GM18526 (cell line): ENCODE measurements around the gene C2orf81.
A peak's percentile ranks its signal among the peaks of the same experiment; 100 is the strongest.

ENCODE experiments used
- POLR2A ChIP-seq: IDR thresholded peaks from 3 replicates; pipeline ENCODE4 v1.6.1; 2011; ENCODE audit not compliant: insufficient read length; ENCODE audit errors: extremely low read depth

The C2orf81 gene

DNA sequence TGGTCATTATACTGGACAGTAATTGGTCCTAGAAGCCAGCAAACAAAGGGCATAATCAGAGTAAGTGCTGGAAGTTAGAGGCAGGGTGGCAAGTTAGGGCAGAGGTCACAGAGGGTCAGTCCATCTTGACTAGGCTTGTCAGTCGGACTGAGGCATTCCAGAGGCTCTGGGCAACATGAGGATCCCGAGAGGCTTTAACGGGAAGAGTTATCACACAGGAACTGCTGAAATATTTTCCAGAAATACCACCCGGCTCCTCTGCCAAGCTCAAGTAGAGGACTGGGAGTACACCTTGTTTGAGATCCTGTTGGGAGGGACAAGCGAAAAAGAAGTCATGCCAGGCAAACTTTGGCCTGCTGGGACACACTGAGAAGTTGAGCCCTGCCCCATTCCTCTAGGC is 13.7 kb downstream of the C2orf81 start:
- TF ChIP-seq POLR2A, result no peak

DNA sequence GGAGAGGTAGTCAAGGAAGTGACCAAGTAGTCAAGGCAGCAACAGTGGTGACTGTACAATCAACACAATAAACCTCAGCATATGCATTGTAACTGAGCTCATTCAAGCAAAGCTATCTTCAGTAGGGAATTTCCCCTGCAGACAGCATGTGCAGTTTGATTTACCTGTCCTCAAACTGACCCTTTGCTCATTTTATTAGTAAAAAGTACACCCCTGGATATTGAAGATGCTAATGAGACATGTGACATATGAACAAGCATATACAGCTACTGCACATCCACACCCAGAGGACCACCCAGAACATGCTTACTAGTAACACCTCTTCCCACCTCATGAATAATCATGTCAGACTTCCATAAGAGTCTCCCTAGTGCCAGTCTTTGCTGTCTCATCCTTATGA is 15.4 kb downstream of the C2orf81 start:
- TF ChIP-seq POLR2A, result no peak

- TF ChIP-seq POLR2A, result no peak
Observed at GRCh38 chr2:74401891-74402290, 19.5 kb downstream of the C2orf81 start.

GRCh38 chr2:74399785-74400184 is 21.6 kb downstream of the C2orf81 start:
- TF ChIP-seq POLR2A, result no peak

DNA sequence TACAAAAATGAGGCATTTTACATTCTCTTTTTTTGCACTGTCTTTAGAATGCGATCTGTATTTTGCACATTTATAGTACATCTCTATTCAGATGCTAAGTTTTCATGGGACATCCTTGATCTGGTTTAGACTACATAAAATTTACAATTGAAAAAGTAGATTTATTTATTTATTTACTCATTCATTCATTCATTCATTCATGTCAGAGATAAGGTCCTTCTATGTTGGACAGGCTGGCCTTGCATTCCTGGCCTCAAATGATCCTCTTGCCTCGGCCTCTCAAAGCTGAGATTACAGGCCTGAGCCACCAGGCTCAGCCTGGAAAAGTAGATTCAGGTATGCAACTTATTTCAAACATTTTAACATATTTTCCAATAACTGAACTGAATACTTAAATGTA is 25.3 kb downstream of the C2orf81 start:
- TF ChIP-seq POLR2A, result no peak

- no peak for TF ChIP-seq POLR2A
Observed at GRCh38 chr2:74393525-74393924, 27.9 kb downstream of the C2orf81 start.

DNA sequence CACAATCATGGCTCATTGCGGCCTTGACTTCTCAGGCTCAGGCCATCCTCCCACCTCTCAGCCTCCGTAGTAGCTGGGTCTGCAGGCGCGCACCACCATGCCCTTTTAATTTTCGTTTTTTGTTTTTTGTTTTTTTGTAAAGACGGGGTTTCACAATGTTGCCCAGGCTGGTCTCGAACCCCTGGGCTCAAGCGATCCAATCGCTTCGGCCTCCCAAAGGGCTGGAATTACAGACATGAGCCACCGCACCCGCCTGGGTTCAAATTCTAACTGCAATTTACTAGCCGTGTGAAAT is 29.0 kb downstream of the C2orf81 start:
- TF ChIP-seq POLR2A, result no peak

DNA sequence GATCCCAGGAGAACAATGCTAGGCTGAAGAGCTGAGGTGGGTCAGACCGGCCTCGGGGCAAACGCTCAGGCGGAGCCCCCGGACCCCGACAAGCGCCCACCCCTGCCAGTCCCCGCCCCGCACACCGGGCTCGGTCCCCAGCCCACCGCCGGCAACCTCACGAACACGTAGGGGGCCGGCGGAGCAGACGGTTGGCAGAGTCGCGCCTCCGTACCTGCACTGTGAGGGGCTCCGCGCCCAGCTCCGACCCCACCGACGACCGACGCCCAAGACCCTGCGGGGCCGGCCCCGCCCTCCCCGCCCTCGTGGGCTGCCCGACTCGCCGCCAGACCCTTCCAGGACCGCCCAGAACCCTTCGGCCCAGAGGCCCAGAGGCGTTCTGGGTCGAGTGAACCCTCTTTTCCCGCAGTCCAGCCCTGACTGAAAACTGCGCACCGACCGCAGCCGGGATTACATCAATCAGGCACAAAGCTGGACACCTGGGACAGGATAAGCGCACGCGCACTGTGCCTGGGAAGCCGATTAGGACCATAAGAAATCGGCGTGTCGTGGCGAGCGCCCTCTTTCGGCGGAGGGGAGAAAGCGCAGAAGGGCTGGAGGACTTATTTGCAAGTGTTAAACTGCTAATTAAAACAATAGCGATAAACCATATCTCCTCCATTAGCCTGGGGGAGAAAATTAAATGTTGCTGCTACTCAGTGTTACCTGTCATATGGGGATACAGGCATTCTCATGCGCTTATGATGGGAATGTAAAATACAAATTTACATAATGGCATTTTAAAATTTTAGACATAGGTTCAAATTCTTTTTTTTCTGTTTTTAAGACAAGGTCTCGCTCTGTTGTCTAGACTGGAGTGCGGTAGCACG is 29.6 kb downstream of the C2orf81 start:
- TF ChIP-seq POLR2A, result peak; percentile 77

DNA sequence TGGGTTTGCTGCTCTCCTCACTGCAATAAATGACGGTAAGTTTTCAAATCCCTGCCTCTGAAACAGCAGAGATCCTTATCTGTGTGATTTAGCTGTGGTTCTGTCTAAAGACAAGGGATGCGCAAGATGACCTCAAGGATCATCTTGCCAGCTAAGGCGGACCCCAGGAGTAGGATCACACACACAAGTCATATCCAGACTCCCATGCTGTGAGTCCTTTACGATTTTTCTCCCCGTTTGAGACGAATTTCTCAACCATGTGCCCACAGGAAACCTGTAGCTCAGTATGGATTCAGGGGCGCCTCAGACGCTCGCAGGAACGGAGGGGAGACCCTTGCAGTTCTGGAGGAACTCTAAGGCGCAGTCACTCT is 30.2 kb downstream of the C2orf81 start:
- no peak for TF ChIP-seq POLR2A

GRCh38 chr2:74390606-74391005 is 30.8 kb downstream of the C2orf81 start:
- no peak for TF ChIP-seq POLR2A

- TF ChIP-seq POLR2A, result no peak
Observed at GRCh38 chr2:74387346-74387745, 34.1 kb downstream of the C2orf81 start.

- TF ChIP-seq POLR2A, result no peak
Observed at GRCh38 chr2:74385396-74385795, 36.0 kb downstream of the C2orf81 start.

GRCh38 chr2:74384051-74384450 is 37.4 kb downstream of the C2orf81 start:
- TF ChIP-seq POLR2A, result no peak

GRCh38 chr2:74383254-74383653 is 38.2 kb downstream of the C2orf81 start:
- TF ChIP-seq POLR2A, result no peak

GRCh38 chr2:74381751-74382150 is 39.7 kb downstream of the C2orf81 start:
- no peak for TF ChIP-seq POLR2A

DNA sequence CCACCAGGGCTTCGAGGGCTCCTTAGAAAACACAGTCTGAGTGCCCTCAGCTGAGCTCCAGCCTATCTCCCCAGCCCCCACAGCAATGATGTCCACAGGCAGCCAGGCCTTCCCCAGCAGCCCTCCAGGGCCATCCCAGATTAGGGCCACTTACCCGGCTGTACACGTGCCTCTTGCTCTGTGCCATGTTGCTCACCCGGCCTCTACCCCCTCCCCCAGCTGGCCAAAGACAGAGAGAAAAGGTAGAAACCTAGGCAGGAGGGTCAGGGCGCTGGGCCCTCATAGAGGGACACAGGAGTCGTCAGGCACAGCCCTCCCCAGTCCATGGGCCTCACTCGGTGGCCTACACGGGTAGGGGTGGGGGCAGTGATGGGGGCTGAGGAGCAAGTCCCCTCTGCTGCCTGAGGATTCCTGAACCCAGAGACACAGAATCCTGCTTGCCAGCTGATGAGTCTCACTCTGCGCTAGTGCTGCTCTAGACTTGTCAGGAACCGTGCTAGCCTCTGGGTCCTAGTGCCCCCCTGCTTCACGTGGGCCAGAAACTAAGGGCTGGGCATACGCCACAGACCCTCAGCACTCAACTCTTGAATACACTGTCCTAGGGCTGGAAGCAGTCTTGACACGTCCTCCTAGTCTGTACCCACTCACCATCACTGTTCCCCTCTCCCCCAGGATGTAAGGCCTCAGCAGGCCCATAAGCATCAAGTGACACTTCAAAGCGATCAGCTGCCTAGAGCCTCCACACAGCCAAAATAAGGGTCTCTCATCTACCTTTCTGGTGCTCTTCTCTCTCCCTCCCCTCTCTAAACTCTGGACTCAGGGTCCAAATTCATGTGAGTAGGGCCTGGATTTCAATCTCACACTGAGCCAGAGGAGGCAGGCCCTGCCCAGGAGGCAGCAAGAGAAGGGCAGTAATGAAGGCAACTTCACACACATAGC is 41.3 kb downstream of the C2orf81 start, which contains the start of gene DCTN1:
TSS of gene DCTN1 (minus strand) at position 461 of the 939 bp plus-strand sequence. CDS start at position 187, 274 bp downstream.
- no peak for TF ChIP-seq POLR2A
